SK-N-SH treated with all-trans-retinoic acid at 6 μM for 48 hours (cell line): ENCODE data around the gene VASH1.

Source experiments
- ATAC-seq: fragments of 200-7000 bp; cut with Tn5 transposase; 3 replicates; pipeline ENCODE4 v1.9.1; 2020; ENCODE audit warnings: mild to moderate bottlenecking, moderate library complexity
- BACH2 ChIP-seq: fragments of 250-450 bp; sonication (Bioruptor Pico); IDR thresholded peaks from 2 replicates; pipeline ENCODE4 v1.9.0; 2021; ENCODE audit warnings: mild to moderate bottlenecking, borderline replicate concordance
- CSDC2 ChIP-seq: fragments of 250-450 bp; sonication (Bioruptor Pico); IDR thresholded peaks from 2 replicates; pipeline ENCODE4 v1.5.0; 2020; ENCODE audit warnings: mild to moderate bottlenecking, moderate library complexity
- CSRNP3 ChIP-seq: fragments of 250-450 bp; sonication (Bioruptor Pico); IDR thresholded peaks from 2 replicates; pipeline ENCODE4 v1.5.1; 2021; ENCODE audit warnings: mild to moderate bottlenecking, moderate library complexity
- GLIS3 ChIP-seq: fragments of 250-450 bp; sonication (Bioruptor Pico); IDR thresholded peaks from 2 replicates; pipeline ENCODE4 v1.5.0; 2020; ENCODE audit warnings: mild to moderate bottlenecking, moderate library complexity
- ISL1 ChIP-seq: fragments of 250-450 bp; sonication (Bioruptor Pico); IDR thresholded peaks from 2 replicates; pipeline ENCODE4 v2.1.2; 2022; ENCODE audit warnings: mild to moderate bottlenecking, moderate library complexity
- OSR1 ChIP-seq: fragments of 250-450 bp; sonication (Bioruptor Pico); IDR thresholded peaks from 2 replicates; pipeline ENCODE4 v1.8.0; 2022; ENCODE audit warnings: moderate library complexity, mild to moderate bottlenecking, inconsistent platforms
- RARB ChIP-seq: fragments of 250-450 bp; sonication (Bioruptor Pico); IDR thresholded peaks from 2 replicates; pipeline ENCODE4 v1.8.0; 2021; ENCODE audit warnings: mild to moderate bottlenecking, moderate library complexity
- SNAI2 ChIP-seq: fragments of 250-450 bp; sonication (Bioruptor Pico); IDR thresholded peaks from 2 replicates; pipeline ENCODE4 v1.5.0; 2020; ENCODE audit warnings: mild to moderate bottlenecking, moderate library complexity
- TCF4 ChIP-seq: fragments of 250-450 bp; sonication (Bioruptor Pico); IDR thresholded peaks from 2 replicates; pipeline ENCODE4 v1.8.0; 2021; ENCODE audit warnings: mild to moderate bottlenecking, moderate library complexity, borderline replicate concordance
- TOX ChIP-seq: fragments of 250-450 bp; sonication (Bioruptor Pico); IDR thresholded peaks from 2 replicates; pipeline ENCODE4 v1.8.0; 2021; ENCODE audit warnings: mild to moderate bottlenecking, moderate library complexity, borderline replicate concordance
- ZC3H10 ChIP-seq: fragments of 250-450 bp; sonication (Bioruptor Pico); IDR thresholded peaks from 2 replicates; pipeline ENCODE4 v1.5.1; 2021; ENCODE audit warnings: mild to moderate bottlenecking, moderate library complexity
- ZFP3 ChIP-seq: fragments of 250-450 bp; sonication (Bioruptor Pico); IDR thresholded peaks from 2 replicates; pipeline ENCODE4 v1.5.0; 2020; ENCODE audit warnings: mild to moderate bottlenecking, moderate library complexity
- ZFP30 ChIP-seq: fragments of 450-650 bp; formaldehyde crosslinking; IDR thresholded peaks from 2 replicates; pipeline ENCODE4 v1.5.0; 2022; ENCODE audit warnings: mild to moderate bottlenecking, moderate library complexity
- ZNF70 ChIP-seq: fragments of 450-650 bp; formaldehyde crosslinking; IDR thresholded peaks from 2 replicates; pipeline ENCODE4 v1.5.0; 2020; ENCODE audit warnings: mild to moderate bottlenecking, moderate library complexity
- ZNF8 ChIP-seq: fragments of 450-650 bp; formaldehyde crosslinking; IDR thresholded peaks from 2 replicates; pipeline ENCODE4 v1.5.0; 2020; ENCODE audit warnings: mild to moderate bottlenecking, moderate library complexity
- TF ChIP-seq, protein P1 (sequence below): fragments of 250-450 bp; sonication (Bioruptor Pico); IDR thresholded peaks from 2 replicates; pipeline ENCODE4 v1.8.0; 2021; ENCODE audit warnings: low read depth, mild to moderate bottlenecking, moderate library complexity, borderline replicate concordance
- TF ChIP-seq, protein P2 (sequence below): fragments of 250-450 bp; sonication (Bioruptor Pico); IDR thresholded peaks from 2 replicates; pipeline ENCODE4 v1.5.0; 2020; ENCODE audit warnings: mild to moderate bottlenecking, moderate library complexity

VASH1 gene

GRCh38 chr14:76775695-76776427, 14.6 kb downstream of the VASH1 start:
- no peak for ATAC-seq

DNA sequence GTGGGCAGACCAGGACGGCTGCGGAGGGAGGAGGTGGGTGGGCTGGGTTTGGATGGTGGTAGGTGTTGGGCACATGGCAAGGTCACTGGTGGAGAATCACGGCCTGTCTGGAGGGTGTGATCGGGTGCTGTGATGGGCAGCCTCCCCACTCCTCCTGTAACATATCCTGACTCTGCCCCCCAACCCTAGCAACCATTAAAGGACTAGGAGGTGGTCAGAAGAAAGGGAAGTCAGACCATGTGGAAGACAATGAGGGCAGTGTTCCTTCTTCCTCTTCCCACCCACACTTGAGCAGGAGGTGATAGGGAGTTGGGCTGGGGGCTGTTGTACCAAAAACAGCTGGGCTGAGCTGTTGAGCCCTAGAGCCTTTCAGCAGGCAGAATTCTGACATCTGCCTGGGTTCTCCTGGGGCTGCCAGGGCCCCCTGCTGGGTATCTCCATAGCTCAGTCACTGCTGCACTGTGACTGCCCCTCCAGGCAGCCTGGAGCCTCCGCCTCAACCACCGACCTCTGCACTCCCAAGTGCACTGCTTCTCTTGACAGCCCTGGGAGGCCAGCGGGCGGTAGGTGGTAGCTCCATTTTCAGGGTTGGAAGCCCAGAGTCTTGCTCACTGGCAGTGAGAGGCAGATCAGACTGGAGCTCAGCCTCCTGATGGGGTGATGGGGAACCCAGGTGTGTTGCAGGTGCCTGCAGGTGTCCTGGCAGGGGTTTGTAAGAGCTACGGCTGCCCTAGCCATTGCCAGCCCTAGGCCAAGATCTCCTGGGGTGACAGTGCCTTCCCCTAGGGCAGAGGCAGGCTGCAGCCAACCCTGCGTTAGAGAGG, 15.4 kb downstream of the VASH1 start:
- ATAC-seq = no peak
- no peak for TF ChIP-seq TCF4 (CRISPR knock-in tag)
- no peak for TF ChIP-seq TOX (CRISPR knock-in tag)
- TF ChIP-seq, protein P1, sequence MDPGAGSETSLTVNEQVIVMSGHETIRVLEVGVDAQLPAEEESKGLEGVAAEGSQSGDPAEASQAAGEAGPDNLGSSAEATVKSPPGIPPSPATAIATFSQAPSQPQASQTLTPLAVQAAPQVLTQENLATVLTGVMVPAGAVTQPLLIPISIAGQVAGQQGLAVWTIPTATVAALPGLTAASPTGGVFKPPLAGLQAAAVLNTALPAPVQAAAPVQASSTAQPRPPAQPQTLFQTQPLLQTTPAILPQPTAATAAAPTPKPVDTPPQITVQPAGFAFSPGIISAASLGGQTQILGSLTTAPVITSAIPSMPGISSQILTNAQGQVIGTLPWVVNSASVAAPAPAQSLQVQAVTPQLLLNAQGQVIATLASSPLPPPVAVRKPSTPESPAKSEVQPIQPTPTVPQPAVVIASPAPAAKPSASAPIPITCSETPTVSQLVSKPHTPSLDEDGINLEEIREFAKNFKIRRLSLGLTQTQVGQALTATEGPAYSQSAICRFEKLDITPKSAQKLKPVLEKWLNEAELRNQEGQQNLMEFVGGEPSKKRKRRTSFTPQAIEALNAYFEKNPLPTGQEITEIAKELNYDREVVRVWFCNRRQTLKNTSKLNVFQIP (CRISPR knock-in tag) = no peak

More at GRCh38 chr14:76775695-76776427, 14.6 kb downstream of the VASH1 start:
- TF ChIP-seq ZC3H10 (no peak), ZNF70 (CRISPR knock-in tag) (no peak), TOX (CRISPR knock-in tag) (no peak), CSRNP3 (CRISPR knock-in tag) (no peak), ZNF8 (no peak)
- TF ChIP-seq, protein P2, sequence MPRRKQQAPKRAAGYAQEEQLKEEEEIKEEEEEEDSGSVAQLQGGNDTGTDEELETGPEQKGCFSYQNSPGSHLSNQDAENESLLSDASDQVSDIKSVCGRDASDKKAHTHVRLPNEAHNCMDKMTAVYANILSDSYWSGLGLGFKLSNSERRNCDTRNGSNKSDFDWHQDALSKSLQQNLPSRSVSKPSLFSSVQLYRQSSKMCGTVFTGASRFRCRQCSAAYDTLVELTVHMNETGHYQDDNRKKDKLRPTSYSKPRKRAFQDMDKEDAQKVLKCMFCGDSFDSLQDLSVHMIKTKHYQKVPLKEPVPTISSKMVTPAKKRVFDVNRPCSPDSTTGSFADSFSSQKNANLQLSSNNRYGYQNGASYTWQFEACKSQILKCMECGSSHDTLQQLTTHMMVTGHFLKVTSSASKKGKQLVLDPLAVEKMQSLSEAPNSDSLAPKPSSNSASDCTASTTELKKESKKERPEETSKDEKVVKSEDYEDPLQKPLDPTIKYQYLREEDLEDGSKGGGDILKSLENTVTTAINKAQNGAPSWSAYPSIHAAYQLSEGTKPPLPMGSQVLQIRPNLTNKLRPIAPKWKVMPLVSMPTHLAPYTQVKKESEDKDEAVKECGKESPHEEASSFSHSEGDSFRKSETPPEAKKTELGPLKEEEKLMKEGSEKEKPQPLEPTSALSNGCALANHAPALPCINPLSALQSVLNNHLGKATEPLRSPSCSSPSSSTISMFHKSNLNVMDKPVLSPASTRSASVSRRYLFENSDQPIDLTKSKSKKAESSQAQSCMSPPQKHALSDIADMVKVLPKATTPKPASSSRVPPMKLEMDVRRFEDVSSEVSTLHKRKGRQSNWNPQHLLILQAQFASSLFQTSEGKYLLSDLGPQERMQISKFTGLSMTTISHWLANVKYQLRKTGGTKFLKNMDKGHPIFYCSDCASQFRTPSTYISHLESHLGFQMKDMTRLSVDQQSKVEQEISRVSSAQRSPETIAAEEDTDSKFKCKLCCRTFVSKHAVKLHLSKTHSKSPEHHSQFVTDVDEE = no peak

- no peak for ATAC-seq
- TF ChIP-seq RARB (CRISPR knock-in tag) (no peak), ZFP3 (CRISPR knock-in tag) (no peak), ISL1 (CRISPR knock-in tag) (no peak), ZNF8 (no peak), GLIS3 (CRISPR knock-in tag) (no peak), TOX (CRISPR knock-in tag) (no peak), ZC3H10 (no peak), SNAI2 (CRISPR knock-in tag) (no peak), BACH2 (CRISPR knock-in tag) (no peak), OSR1 (no peak)
These were observed 16.5 kb downstream of the VASH1 start for GRCh38 chr14:76777721-76778120.

DNA sequence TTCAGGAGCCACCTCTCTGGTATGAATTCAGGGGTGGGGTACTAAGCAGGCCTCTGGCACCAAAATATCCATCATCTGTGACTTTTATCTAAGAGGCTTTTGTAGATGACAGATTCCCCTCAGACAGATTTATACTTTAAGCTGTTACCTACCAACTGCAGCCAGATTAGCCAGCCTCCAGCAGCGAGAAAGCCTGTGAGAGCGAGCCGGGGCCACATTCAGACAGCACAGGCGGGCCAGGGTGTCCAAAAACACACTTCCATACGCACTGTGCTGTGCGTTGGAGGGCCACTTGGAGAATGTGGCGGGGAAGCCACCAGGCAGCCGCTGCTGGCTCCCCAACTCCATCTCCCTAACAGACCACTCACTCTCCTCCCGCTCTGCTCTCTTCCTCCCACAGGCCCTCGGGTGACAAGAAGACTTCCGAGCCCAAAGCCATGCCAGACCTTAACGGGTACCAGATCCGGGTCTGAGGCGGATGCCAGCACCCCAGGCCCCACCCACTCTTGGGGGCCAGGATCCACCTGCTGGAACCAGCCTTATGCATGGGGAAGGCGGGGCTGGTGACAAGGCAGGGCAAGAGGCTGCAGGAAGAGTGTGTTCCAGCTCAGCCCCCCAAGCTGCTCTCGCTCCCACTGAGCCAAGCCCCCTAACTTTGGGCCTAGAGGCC, 17.4 kb downstream of the VASH1 start:
- ATAC-seq = no peak

More for the DNA sequence above, 17.4 kb downstream of the VASH1 start:
- TF ChIP-seq, protein P1 (CRISPR knock-in tag) = no peak
- TF ChIP-seq, protein P2 = no peak
- TF ChIP-seq CSDC2 (CRISPR knock-in tag) (no peak), RARB (CRISPR knock-in tag) (no peak), GLIS3 (CRISPR knock-in tag) (no peak), ZFP30 (CRISPR knock-in tag) (no peak), OSR1 (no peak), BACH2 (CRISPR knock-in tag) (no peak), CSRNP3 (CRISPR knock-in tag) (no peak), ZNF8 (no peak), SNAI2 (CRISPR knock-in tag) (no peak)
